DOHH2 (cell line): ENCODE results near the gene C2CD4B.

Experiments
- EZH2phosphoT487 ChIP-seq: fragments of 200-600 bp; sonication (generic); IDR thresholded peaks from 2 replicates; pipeline ENCODE4 v1.6.1; 2017; ENCODE audit warnings: borderline replicate concordance, mild to moderate bottlenecking, antibody characterized with exemption, low read length, moderate library complexity, mixed read lengths
- TF ChIP-seq, protein P1 (sequence below): fragments of 200-600 bp; sonication (generic); IDR thresholded peaks from one replicate; pipeline ENCODE4 v1.5.1; 2014; ENCODE audit warnings: antibody characterized with exemption, mild to moderate bottlenecking, low read depth, low read length; ENCODE audit not compliant: poor library complexity, severe bottlenecking

DNA sequence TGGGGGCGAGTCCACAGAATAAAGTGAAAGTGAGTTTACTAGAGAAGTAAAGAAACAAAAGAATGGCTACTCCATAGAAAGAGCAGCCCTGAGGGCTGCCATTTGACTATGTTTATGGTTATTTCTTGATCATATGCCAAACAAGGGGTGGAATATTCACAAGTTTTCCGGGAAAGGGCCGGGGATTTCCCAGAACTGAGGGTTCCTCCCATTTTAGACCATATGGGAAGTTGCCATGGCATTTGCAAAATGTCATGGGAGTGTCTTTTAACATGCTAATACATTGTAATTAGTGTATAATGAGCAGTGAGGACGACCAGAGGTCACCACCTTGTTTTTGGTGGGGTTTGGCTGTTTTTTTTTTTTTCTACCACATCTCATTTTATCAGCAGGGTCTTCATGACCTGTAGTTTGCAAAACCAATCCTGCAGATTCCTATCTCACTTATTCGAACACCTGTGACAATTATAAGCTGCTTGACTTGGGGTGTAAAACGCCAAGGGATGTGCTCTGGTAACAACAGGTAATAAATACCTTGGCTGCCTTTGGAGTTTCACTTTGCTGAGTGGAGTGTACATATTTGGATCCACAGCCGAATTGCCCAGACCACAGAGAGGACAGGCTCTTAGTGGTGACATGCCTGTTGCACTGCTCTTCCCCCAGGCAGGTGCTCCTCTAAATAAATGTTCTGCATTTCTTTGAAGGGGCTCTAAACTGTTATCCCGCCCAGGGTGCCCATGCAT, 43.6 kb downstream of the C2CD4B start:
- TF ChIP-seq, protein P1, sequence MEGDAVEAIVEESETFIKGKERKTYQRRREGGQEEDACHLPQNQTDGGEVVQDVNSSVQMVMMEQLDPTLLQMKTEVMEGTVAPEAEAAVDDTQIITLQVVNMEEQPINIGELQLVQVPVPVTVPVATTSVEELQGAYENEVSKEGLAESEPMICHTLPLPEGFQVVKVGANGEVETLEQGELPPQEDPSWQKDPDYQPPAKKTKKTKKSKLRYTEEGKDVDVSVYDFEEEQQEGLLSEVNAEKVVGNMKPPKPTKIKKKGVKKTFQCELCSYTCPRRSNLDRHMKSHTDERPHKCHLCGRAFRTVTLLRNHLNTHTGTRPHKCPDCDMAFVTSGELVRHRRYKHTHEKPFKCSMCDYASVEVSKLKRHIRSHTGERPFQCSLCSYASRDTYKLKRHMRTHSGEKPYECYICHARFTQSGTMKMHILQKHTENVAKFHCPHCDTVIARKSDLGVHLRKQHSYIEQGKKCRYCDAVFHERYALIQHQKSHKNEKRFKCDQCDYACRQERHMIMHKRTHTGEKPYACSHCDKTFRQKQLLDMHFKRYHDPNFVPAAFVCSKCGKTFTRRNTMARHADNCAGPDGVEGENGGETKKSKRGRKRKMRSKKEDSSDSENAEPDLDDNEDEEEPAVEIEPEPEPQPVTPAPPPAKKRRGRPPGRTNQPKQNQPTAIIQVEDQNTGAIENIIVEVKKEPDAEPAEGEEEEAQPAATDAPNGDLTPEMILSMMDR, result no peak
- TF ChIP-seq EZH2phosphoT487, result no peak
